GM21786 (cell line): ENCODE measurements around the gene WNT5A.

ENCODE experiments used
- ATAC-seq: cut with Tn5 transposase; IDR thresholded peaks from one replicate; pipeline ENCODE4 v1.9.1; 2021; ENCODE audit not compliant: unreplicated experiment

The WNT5A gene

GRCh38 chr3:55486857-55487380 is at the start of gene WNT5A:
TSS of gene WNT5A (minus strand) at chr3:55487306. CDS start at chr3:55486985, 321 bp downstream.
- ATAC-seq, result no peak

GRCh38 chr3:55534876-55535275 is 47.8 kb upstream of the WNT5A start:
- ATAC-seq, result no peak

GRCh38 chr3:55532806-55533205 is 45.7 kb upstream of the WNT5A start:
- no peak for ATAC-seq

- ATAC-seq, result no peak
Measured at GRCh38 chr3:55531321-55531720, 44.2 kb upstream of the WNT5A start.

- ATAC-seq, result no peak
Measured at GRCh38 chr3:55527361-55527760, 40.3 kb upstream of the WNT5A start.

GRCh38 chr3:55526332-55527030 is 39.4 kb upstream of the WNT5A start:
- no peak for ATAC-seq

GRCh38 chr3:55525436-55525835 is 38.3 kb upstream of the WNT5A start:
- no peak for ATAC-seq

- no peak for ATAC-seq
Measured at GRCh38 chr3:55524565-55525244, 37.6 kb upstream of the WNT5A start.

- no peak for ATAC-seq
Measured at GRCh38 chr3:55523471-55523870, 36.4 kb upstream of the WNT5A start.

- no peak for ATAC-seq
Measured at GRCh38 chr3:55521738-55522421, 34.8 kb upstream of the WNT5A start.

GRCh38 chr3:55521064-55521737 is 34.1 kb upstream of the WNT5A start:
- ATAC-seq, result no peak

GRCh38 chr3:55519019-55519418 is 31.9 kb upstream of the WNT5A start:
- no peak for ATAC-seq

- no peak for ATAC-seq
Measured at GRCh38 chr3:55518451-55518850, 31.3 kb upstream of the WNT5A start.

- ATAC-seq, result no peak
Measured at GRCh38 chr3:55516392-55517030, 29.4 kb upstream of the WNT5A start.

GRCh38 chr3:55515550-55516246 is 28.6 kb upstream of the WNT5A start:
- no peak for ATAC-seq

- ATAC-seq, result no peak
Measured at GRCh38 chr3:55514962-55515361, 27.9 kb upstream of the WNT5A start.

- no peak for ATAC-seq
Measured at GRCh38 chr3:55512571-55513343, 25.7 kb upstream of the WNT5A start.

GRCh38 chr3:55511895-55512570 is 24.9 kb upstream of the WNT5A start:
- ATAC-seq, result no peak

- no peak for ATAC-seq
Measured at GRCh38 chr3:55508335-55508734, 21.2 kb upstream of the WNT5A start.
